OCI-LY7 (cell line): ENCODE data around the gene MREG. TPM values are rescaled to one million over a fixed set of nuclear protein-coding genes. Genes with fewer than 3 reads are reported as not detected.

Experiments
- Bru-seq: library from RNA; stranded (reverse); fragments of 400-500 nt; gene quantifications from one replicate; lab custom pipeline; 2021; lab: Mats Ljungman, UMichigan
- BruChase-seq, 2 experiments: library from RNA; stranded (reverse); fragments of 400-500 nt; gene quantifications; one replicate each; lab custom pipeline; 2021; lab: Mats Ljungman, UMichigan
- BruUV-seq: library from RNA; stranded (reverse); fragments of 400-500 nt; replicated peaks from 2 replicates; lab custom pipeline; 2021; lab: Mats Ljungman, UMichigan
- CTCF ChIA-PET: fragments of 300-600 bp; sonication (Branson Sonifier 250); formaldehyde crosslinking; loops from one replicate; lab custom pipeline; 2022; ENCODE audit warnings: antibody characterized with exemption; ENCODE audit not compliant: unreplicated experiment; lab: Charles Lee
- POLR2A ChIA-PET: fragments of 300-600 bp; sonication (Branson Sonifier 250); formaldehyde crosslinking; loops from one replicate; lab custom pipeline; 2022; ENCODE audit warnings: antibody characterized with exemption; lab: Charles Lee
- DNase-seq: peaks from one replicate; pipeline ENCODE4 v3.0.0-alpha.2; 2015; ENCODE audit warnings: low spot score
- H2AFZ ChIP-seq: fragments of 200-600 bp; sonication (generic), shearing (Covaris generic); 2 replicates; pipeline ENCODE4 v1.6.1; 2014; ENCODE audit warnings: mild to moderate bottlenecking, antibody characterized with exemption, low read length, moderate library complexity
- H3K27ac ChIP-seq: fragments of 200-600 bp; sonication (generic); 2 replicates; pipeline ENCODE4 v1.5.1; 2014; ENCODE audit warnings: mixed run types, low read depth, mild to moderate bottlenecking, moderate library complexity, low read length, inconsistent platforms; ENCODE audit not compliant: poor library complexity, severe bottlenecking
- H3K36me3 ChIP-seq: fragments of 200-600 bp; sonication (generic); 2 replicates; pipeline ENCODE4 v1.6.1; 2014; ENCODE audit warnings: mild to moderate bottlenecking, antibody characterized with exemption, low read length, moderate library complexity, mixed read lengths; ENCODE audit not compliant: insufficient read depth
- H3K4me1 ChIP-seq: fragments of 200-600 bp; sonication (generic); 2 replicates; pipeline ENCODE4 v1.5.1; 2014; ENCODE audit warnings: mild to moderate bottlenecking, low read length; ENCODE audit not compliant: insufficient read depth, poor library complexity, severe bottlenecking
- H3K4me2 ChIP-seq: fragments of 200-600 bp; sonication (generic); 2 replicates; pipeline ENCODE4 v1.6.1; 2014; ENCODE audit warnings: mild to moderate bottlenecking, low read length
- H3K4me3 ChIP-seq: fragments of 200-600 bp; sonication (generic); 2 replicates; pipeline ENCODE4 v1.5.1; 2014; ENCODE audit warnings: mild to moderate bottlenecking, low read depth, low read length; ENCODE audit not compliant: poor library complexity, severe bottlenecking
- H3K79me2 ChIP-seq: fragments of 200-600 bp; sonication (generic); 2 replicates; pipeline ENCODE4 v1.6.1; 2016; ENCODE audit warnings: low read depth, mild to moderate bottlenecking, low read length, moderate library complexity, mixed read lengths; ENCODE audit not compliant: insufficient read depth
- H3K9me2 ChIP-seq: fragments of 200-600 bp; sonication (generic); 2 replicates; pipeline ENCODE4 v1.6.1; 2016; ENCODE audit warnings: mild to moderate bottlenecking, low read length, mixed read lengths; ENCODE audit not compliant: insufficient read depth
- H3K9me3 ChIP-seq: fragments of 200-600 bp; sonication (generic); 2 replicates; pipeline ENCODE4 v1.6.1; 2014; ENCODE audit warnings: mild to moderate bottlenecking, mixed run types, low read length, mixed read lengths
- H4K20me1 ChIP-seq: fragments of 200-600 bp; sonication (generic); 2 replicates; pipeline ENCODE4 v1.6.1; 2014; ENCODE audit warnings: mild to moderate bottlenecking, antibody characterized with exemption, low read length, moderate library complexity, mixed read lengths; ENCODE audit not compliant: insufficient read depth
- CTCF ChIP-seq: fragments of 200-600 bp; sonication (generic); conservative IDR thresholded peaks from 2 replicates; pipeline ENCODE4 v1.5.1; 2014; ENCODE audit warnings: mild to moderate bottlenecking, antibody characterized with exemption, low read length, moderate library complexity, mixed read lengths
- EZH2phosphoT487 ChIP-seq: fragments of 200-600 bp; sonication (generic); IDR thresholded peaks from 2 replicates; pipeline ENCODE4 v1.6.1; 2018; ENCODE audit warnings: low read depth, borderline replicate concordance, mild to moderate bottlenecking, mixed run types, antibody characterized with exemption, low read length, moderate library complexity, mixed read lengths
- intact Hi-C: fragments of 100-400 bp; cut with micrococcal nuclease; formaldehyde crosslinking; loops from one replicate; pipeline ENCODE4 v1.10.0; 2022; ENCODE audit not compliant: unreplicated experiment
- long read RNA-seq: library from polyadenylated mRNA; stranded (forward); transcript quantifications from one replicate; pipeline ENCODE4 v2.0.0, GENCODE V29; 2022
- total RNA-seq, 2 experiments: library from RNA; depleted of rRNA in 1 of 2; stranded (reverse); fragments of >200 nt in 1 of 2; shearing (Covaris generic) in 1 of 2; gene quantifications; 2 replicates each; pipeline ENCODE4 v1.2.3, GENCODE V29; 2014 to 2022

MREG gene
- total RNA-seq (2014; rRNA removed; shearing (Covaris generic)) (9.3 and 10.8 TPM in 2 replicates), total RNA-seq (2022) (5.3 and 5.6 TPM in 2 replicates), Bru-seq, nascent RNA (percentile 61 among the genes with signal in this experiment), BruChase-seq, experiment 1, labeled RNA remaining after a 6-hour chase (percentile 52 among the genes with signal in this experiment), BruChase-seq, experiment 2, labeled RNA remaining after a 2-hour chase (percentile 52 among the genes with signal in this experiment)
- long read RNA-seq, partial matches to known transcripts: 0 of 2 reads
- long read RNA-seq, other reads (novel, unspliced or antisense): 2 of 2 reads

GRCh38 chr2:216013080-216013909, at the start of gene MREG:
MREG (minus strand) TSS chr2:216013551; CDS start chr2:216013327, 224 bp downstream.
- Histone ChIP-seq H3K4me3 (peak within 1 kb of the TSS; percentile 81), H3K79me2 (peaks cover 16% of the 10 kb centered on the region; the same call in 1 of the 2 replicates), H3K4me2 (peak within 1 kb of the TSS; percentile 87), H3K27ac (peak within 1 kb of the TSS; percentile 23), H3K9me3 (no peaks in the 10 kb centered on the region), H3K36me3 (no peaks in the 10 kb centered on the region), H3K4me1 (peaks cover 50% of the 10 kb centered on the region), H4K20me1 (no peaks in the 10 kb centered on the region), H3K9me2 (no peaks in the 10 kb centered on the region), H2AFZ (peak within 1 kb of the TSS; percentile 77)
- ChIA-PET POLR2A (interaction anchor here (1.1 to 1.4 kb wide), 2 partner anchors 9 to 27 kb away, joined by 4 to 6 read pairs; no protein-coding TSS in a partner anchor), CTCF (no interaction called here)
- intact Hi-C loops: loop anchor here (5.0 kb wide), 1 partner anchor 701 kb away; the partner anchor contains the start of gene ATIC
- peak; percentile 75 for TF ChIP-seq CTCF
- TF ChIP-seq EZH2phosphoT487: no peak
- no TSS peak for BruUV-seq
- DNase-seq: peak; percentile 88

GRCh38 chr2:216059233-216059834, 46.0 kb upstream of the MREG start:
- TF ChIP-seq EZH2phosphoT487 (no peak), CTCF (peak; percentile 62)
- ChIA-PET CTCF (no interaction called here), POLR2A (interaction anchor here (0.6 to 1.3 kb wide), 4 partner anchors 15 to 98 kb away, joined by 3 to 4 read pairs (median 3); no protein-coding TSS in a partner anchor)
- BruUV-seq: no TSS peak
- peak; percentile 10 for DNase-seq
- H3K36me3 ChIP-seq: no peaks in the 10 kb centered on the region
- intact Hi-C loops: loop anchor here (2.0 kb wide), 1 partner anchor 25 kb away; no protein-coding TSS in a partner anchor
- no peak overlapping the region for H3K27ac ChIP-seq
- H4K20me1 ChIP-seq: no peaks in the 10 kb centered on the region
- no peaks in the 10 kb centered on the region for H3K79me2 ChIP-seq
- H2AFZ ChIP-seq: no peak overlapping the region
- H3K4me1 ChIP-seq: peaks cover 13% of the 10 kb centered on the region
- no peaks in the 10 kb centered on the region for H3K9me2 ChIP-seq
- H3K4me2 ChIP-seq: no peak overlapping the region
- H3K9me3 ChIP-seq: no peaks in the 10 kb centered on the region
- H3K4me3 ChIP-seq: no peak overlapping the region
